Heart left ventricle (tissue), 13 donors: ENCODE data around the gene PNCK.

Experiments
- CTCF ChIP-seq, 12 donors: fragments of 200-600 bp; sonication (generic) in 4 of 12; IDR thresholded peaks; one replicate each; pipeline versions ENCODE4 v1.5.0 to v1.8.0; 2018 to 2022; ENCODE audit warnings: antibody characterized with exemption in 12 of 12, mild to moderate bottlenecking in 5 of 12
- POLR2A ChIP-seq, 2 donors: fragments of 450-650 bp; IDR thresholded peaks; one replicate each; pipeline ENCODE4 v1.6.1; 2017; ENCODE audit warnings: antibody characterized with exemption in 2 of 2, mild to moderate bottlenecking in 2 of 2, moderate library complexity in 2 of 2
- donor health status: ischemic (EF 13 %, LVEDD 7.1; RV severe dilation, severe dysfunction).
- donor health status: DM: no; HTN: yes; CAD: no.
- donor health status: DM: no; HTN: no; CAD: no.
- donor health status: ischemic (EF 25% LVEDD 6.9; RV normal size, moderate dysfunction).
- donor health status: ischemic (EF 25% LVEDD 5.7; RV mildly dilated, moderate dysfunction).
- donor health status: ischemic (EF 35%, LVEDD 5.7; RV mildly dilated, moderate dysfunction).
- donor health status: nonischemic (EF 11% LVEDD 7.7; RV severe dilation, severe dysfunction).
- donor health status: DM: yes; HTN: yes; CAD: no.
- donor health status: PGD.
- donor health status: ischemic (EF 29% LVEDD 5.4; RV normal size, mild dysfunction).
- donor health status: nonischemic (EF 23%, LVEDD 6.1; RV moderate dilation, normal function).

DNA sequence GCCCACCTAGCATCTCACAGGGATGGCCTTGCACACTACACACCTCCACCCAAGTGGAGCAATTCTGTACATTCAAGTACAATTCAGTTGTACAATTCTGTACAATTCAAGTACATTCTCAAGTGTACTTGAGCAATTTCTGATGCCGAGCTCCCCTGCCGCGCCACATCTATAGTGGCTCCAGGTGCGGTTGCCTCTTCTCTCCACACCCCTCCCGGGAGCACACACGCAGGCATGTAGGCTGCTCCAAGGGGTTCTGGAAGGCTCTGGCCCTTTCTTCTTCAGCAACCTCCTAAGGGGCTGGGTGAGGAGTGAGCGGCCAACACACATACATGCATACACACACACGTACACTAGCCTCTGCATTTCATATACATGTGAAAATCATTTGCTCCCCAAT, 45.5 kb downstream of the PNCK start:
- TF ChIP-seq POLR2A (IDR thresholded peaks at IDR 0.05), result no peak
- TF ChIP-seq CTCF (IDR thresholded peaks at IDR 0.05), result no peak
